Peyer's patch (tissue), 4 donors: ENCODE data around the gene OR10K1. TPM values are rescaled to one million over a fixed set of nuclear protein-coding genes. Genes with fewer than 3 reads are reported as not detected.

Experiments used
- DNase-seq, 3 donors: peaks; one replicate each; pipeline ENCODE4 v3.0.0-alpha.2; 2017 to 2019
- H3K27ac ChIP-seq, 4 donors: fragments of 200-600 bp; sonication (generic); one replicate each; pipeline ENCODE4 v1.5.1; 2016 to 2019
- H3K27me3 ChIP-seq, 2 donors: fragments of 200-600 bp; sonication (generic); one replicate each; pipeline ENCODE4 v1.5.1; 2019
- H3K36me3 ChIP-seq, 3 donors: fragments of 200-600 bp; sonication (generic); one replicate each; pipeline ENCODE4 v1.5.1; 2016 to 2019
- H3K4me1 ChIP-seq, 4 donors: fragments of 200-600 bp; sonication (generic); one replicate each; pipeline ENCODE4 v1.5.1; 2016 to 2019
- H3K4me3 ChIP-seq, 4 donors: fragments of 200-600 bp; sonication (generic); 1 replicate in 3 of 4; 2 replicates in 1 of 4; pipeline ENCODE4 v1.5.1; 2016 to 2019; ENCODE audit warnings: mild to moderate bottlenecking in 1 of 4
- H3K9me3 ChIP-seq, 4 donors: fragments of 200-600 bp; sonication (generic); one replicate each; pipeline ENCODE4 v1.5.1; 2016 to 2019; ENCODE audit warnings: mild to moderate bottlenecking in 1 of 4
- POLR2A ChIP-seq, 2 donors: fragments of 450-650 bp; IDR thresholded peaks; one replicate each; pipeline ENCODE4 v1.5.1; 2017; ENCODE audit warnings: antibody characterized with exemption in 2 of 2, mild to moderate bottlenecking in 2 of 2, moderate library complexity in 2 of 2
- total RNA-seq, 4 donors: library from RNA; depleted of rRNA; stranded (reverse); fragments of >200 nt; gene quantifications; one replicate each; pipeline ENCODE4 v1.1.0, GENCODE V29; 2016
- TF ChIP-seq, protein P1 (sequence below), 6 experiments: fragments of 450-650 bp in 4 of 6; fragments of 200-600 bp in 2 of 6; sonication (generic) in 1 of 6; IDR thresholded peaks; one replicate each; pipeline ENCODE4 v1.5.1; 2017 to 2019; ENCODE audit warnings: antibody characterized with exemption in 6 of 6, mild to moderate bottlenecking in 3 of 6, moderate library complexity in 1 of 6

The OR10K1 gene
- total RNA-seq, 4 donors from 2014 or later, result not detected

DNA sequence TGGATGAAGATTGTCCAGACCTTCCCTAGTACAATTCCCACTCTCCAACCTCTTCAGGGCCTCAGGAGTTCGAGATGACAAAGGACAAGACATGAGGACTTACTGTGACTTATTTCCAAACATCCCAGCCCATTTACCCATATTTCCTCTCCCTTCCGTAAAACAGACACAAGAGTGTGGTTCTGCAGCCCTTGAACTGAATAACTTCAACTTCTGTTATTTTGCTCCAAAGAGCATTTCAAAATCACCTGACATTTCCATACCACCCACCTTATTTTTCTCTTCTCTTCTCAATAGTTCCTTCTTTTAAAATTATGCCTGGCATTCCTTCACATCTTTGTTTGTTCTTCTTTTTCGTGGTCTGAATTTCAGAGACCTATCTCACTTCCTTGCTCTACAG is 26.9 kb upstream of the OR10K1 start:
- Histone ChIP-seq H3K36me3 (no peaks in the 10 kb centered on the region), H3K27me3 (no peaks in the 10 kb centered on the region), H3K9me3 (peaks cover 0 to 5% (median 1%) of the 10 kb centered on the region in 4 donors), H3K4me1 (no peaks in the 10 kb centered on the region), H3K27ac (no peak overlapping the region), H3K4me3 (no peak overlapping the region)
- DNase-seq, result no peak
- TF ChIP-seq, protein P1, sequence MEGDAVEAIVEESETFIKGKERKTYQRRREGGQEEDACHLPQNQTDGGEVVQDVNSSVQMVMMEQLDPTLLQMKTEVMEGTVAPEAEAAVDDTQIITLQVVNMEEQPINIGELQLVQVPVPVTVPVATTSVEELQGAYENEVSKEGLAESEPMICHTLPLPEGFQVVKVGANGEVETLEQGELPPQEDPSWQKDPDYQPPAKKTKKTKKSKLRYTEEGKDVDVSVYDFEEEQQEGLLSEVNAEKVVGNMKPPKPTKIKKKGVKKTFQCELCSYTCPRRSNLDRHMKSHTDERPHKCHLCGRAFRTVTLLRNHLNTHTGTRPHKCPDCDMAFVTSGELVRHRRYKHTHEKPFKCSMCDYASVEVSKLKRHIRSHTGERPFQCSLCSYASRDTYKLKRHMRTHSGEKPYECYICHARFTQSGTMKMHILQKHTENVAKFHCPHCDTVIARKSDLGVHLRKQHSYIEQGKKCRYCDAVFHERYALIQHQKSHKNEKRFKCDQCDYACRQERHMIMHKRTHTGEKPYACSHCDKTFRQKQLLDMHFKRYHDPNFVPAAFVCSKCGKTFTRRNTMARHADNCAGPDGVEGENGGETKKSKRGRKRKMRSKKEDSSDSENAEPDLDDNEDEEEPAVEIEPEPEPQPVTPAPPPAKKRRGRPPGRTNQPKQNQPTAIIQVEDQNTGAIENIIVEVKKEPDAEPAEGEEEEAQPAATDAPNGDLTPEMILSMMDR (IDR thresholded peaks at IDR 0.05), result no peak
- TF ChIP-seq POLR2A (IDR thresholded peaks at IDR 0.05), result no peak

DNA sequence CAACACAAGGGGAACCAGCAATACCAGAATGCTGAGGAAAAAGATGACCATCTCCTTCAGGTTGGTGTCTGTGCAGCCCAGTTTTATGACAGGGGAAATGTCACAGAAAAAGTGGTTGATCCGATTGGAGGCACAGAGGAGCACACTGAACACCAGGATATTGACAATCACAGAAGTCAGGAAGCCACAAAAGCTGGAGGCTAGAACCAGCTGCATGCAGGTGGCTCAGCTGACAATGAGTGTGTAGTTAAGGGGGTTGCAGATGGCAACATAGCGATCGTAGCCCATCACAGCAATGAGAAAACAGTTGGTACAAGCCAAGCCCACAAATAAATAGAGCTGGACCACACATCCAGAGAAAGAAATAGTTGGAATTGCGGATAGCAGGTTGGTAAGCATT is 16.3 kb upstream of the OR10K1 start:
- Histone ChIP-seq H3K4me1 (no peaks in the 10 kb centered on the region), H3K4me3 (no peak overlapping the region), H3K36me3 (no peaks in the 10 kb centered on the region), H3K9me3 (no peaks in the 10 kb centered on the region), H3K27ac (no peak overlapping the region), H3K27me3 (no peaks in the 10 kb centered on the region)
- no peak for DNase-seq
- TF ChIP-seq, protein P1 (IDR thresholded peaks at IDR 0.05), result no peak
- TF ChIP-seq POLR2A (IDR thresholded peaks at IDR 0.05), result no peak

DNA sequence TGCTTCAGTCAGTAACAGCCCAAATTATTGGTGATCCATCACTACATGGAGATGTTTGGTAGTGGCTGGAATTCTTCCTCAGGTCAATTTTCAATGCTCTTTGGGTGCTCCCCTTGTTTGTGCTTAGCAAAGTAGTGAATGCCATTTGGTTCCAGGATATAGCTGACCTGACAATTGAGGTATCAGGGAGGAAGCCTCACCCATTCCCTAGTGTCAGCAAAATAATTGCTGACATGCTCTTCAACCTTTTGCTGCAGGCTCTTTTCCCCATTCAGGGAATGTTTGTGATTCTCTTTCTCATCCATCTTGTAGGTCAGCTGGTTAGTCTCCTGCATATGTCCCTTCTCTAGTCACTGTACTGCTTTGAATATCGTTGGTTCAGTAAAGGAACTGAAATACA is 7.1 kb upstream of the OR10K1 start:
- no peaks in the 10 kb centered on the region for H3K9me3 ChIP-seq
- H3K27me3 ChIP-seq, result no peaks in the 10 kb centered on the region
- no peak for DNase-seq
- no peaks in the 10 kb centered on the region for H3K36me3 ChIP-seq
- no peak overlapping the region for H3K27ac ChIP-seq
- H3K4me1 ChIP-seq, result no peaks in the 10 kb centered on the region
- no peak overlapping the region for H3K4me3 ChIP-seq
- TF ChIP-seq POLR2A (IDR thresholded peaks at IDR 0.05), result no peak
- TF ChIP-seq, protein P1 (IDR thresholded peaks at IDR 0.05), result no peak

DNA sequence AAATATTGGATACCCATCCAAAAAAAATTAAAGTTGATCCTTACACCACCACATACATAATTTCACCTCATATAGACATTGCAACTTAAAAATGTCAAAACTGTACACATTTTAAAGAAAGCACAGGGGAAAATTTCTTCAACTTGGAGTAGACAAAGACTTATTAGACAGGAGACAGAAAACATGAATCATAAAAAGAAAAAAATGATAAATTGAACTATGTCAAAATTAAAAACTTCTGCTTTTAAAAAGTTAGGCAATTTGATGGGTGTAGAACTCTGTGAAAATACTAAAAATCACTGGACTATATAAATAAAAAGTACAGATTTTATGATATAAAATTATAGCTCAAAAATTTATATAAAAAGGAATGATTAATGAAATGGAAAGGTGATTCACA is 4.4 kb upstream of the OR10K1 start:
- no peaks in the 10 kb centered on the region for H3K4me1 ChIP-seq
- H3K9me3 ChIP-seq, result no peaks in the 10 kb centered on the region
- H3K27me3 ChIP-seq, result no peaks in the 10 kb centered on the region
- H3K36me3 ChIP-seq, result no peaks in the 10 kb centered on the region
- no peak overlapping the region for H3K27ac ChIP-seq
- no peak overlapping the region for H3K4me3 ChIP-seq
- DNase-seq, result no peak
- TF ChIP-seq, protein P1 (IDR thresholded peaks at IDR 0.05), result no peak
- TF ChIP-seq POLR2A (IDR thresholded peaks at IDR 0.05), result no peak

DNA sequence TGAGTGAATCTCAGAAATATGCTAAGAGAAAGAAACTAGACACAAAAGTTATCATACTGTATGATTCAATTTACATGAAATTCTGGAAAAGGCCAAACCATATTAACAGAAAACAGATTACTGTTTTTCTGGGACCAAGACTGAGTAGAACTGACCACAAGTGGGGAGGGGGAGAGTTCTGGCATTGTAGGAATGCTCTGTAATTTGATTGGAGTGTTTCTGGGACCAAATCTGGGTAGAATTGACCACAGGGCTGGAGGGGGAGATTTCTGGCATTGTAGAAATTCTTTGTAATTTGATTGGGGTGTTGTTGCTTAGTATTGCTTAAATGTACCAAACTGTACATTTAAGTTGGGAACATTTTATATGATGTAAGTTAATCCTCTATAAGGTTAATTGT is 3.4 kb upstream of the OR10K1 start:
- Histone ChIP-seq H3K36me3 (no peaks in the 10 kb centered on the region), H3K27me3 (no peaks in the 10 kb centered on the region), H3K9me3 (no peaks in the 10 kb centered on the region), H3K27ac (no peak overlapping the region), H3K4me1 (no peaks in the 10 kb centered on the region), H3K4me3 (no peak overlapping the region)
- no peak for DNase-seq
- TF ChIP-seq POLR2A (IDR thresholded peaks at IDR 0.05), result no peak
- TF ChIP-seq, protein P1 (IDR thresholded peaks at IDR 0.05), result no peak

DNA sequence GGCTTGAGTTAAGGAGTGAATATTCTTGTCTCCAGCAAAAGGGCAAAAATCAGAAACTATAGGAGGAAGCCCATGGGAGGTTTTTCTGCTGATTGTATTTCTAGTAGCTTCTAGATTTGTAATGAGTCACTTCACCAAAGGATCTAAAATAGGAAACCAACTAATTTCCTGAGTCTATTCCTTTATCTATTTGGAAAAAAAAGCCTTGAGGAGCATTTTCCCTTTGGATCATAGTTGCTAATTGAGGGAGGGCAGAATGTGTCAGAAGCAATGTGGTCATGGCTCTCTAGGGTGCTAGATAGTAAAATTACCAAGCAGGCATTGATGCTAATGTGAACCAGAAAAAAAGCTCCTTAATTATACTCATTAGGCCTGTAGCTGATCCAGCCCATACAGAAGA is 10.3 kb downstream of the OR10K1 start, which contains the start of gene OR10R2:
Gene OR10R2, plus strand, starts transcription at position 301 of the 400 bp plus-strand sequence. CDS start 106 bp downstream, outside the sequence.
- Histone ChIP-seq H3K27me3 (no peaks in the 10 kb centered on the region), H3K4me3 (no peak within 1 kb of the TSS), H3K9me3 (no peaks in the 10 kb centered on the region), H3K36me3 (no peaks in the 10 kb centered on the region), H3K27ac (no peak within 1 kb of the TSS), H3K4me1 (no peaks in the 10 kb centered on the region)
- TF ChIP-seq, protein P1 (IDR thresholded peaks at IDR 0.05), result no peak
- TF ChIP-seq POLR2A (IDR thresholded peaks at IDR 0.05), result no peak
- no peak for DNase-seq
